SK-N-MC (cell line): Measurements from ENCODE around the gene CTXN3.

ENCODE experiments used
- EZH2 ChIP-seq: fragments of 200-600 bp; sonication (generic); IDR thresholded peaks from one replicate; pipeline ENCODE4 v1.6.1; 2017; ENCODE audit warnings: antibody characterized with exemption
- POLR2AphosphoS5 ChIP-seq: IDR thresholded peaks from 2 replicates; pipeline ENCODE4 v1.6.1; 2012; ENCODE audit warnings: mild to moderate bottlenecking, low read depth, low read length, borderline replicate concordance

DNA sequence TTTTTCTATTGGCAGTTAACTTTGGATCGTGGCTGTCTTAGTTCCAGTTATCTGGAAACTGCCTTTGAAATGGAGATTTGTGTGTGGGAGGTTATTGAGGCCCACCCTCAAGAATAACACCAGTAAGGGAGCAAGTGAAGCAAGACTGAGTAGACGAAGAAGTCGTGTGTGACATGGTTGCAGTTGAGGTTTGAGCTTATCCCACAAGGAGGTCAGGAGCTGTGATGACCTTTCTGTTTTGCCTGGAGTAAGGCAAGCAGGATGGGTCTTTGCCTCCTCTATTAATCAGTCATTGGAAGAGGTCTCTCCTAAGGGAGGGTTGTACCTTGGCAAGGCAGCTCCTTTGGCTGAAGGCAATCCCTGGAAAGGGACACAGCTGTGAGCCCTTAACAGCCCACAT lies 49.6 kb upstream of the CTXN3 start:
- TF ChIP-seq POLR2AphosphoS5: no peak
- no peak for TF ChIP-seq EZH2
